HepG2 (cell line): Measurements from ENCODE around the gene RHBDD2. TPM values are rescaled to one million over a fixed set of nuclear protein-coding genes. Genes with fewer than 3 reads are reported as not detected.

Experiments used
- ARNT ChIP-seq: fragments of 450-650 bp; IDR thresholded peaks from 2 replicates; pipeline ENCODE4 v1.6.1; 2017
- BCL6 ChIP-seq: IDR thresholded peaks from 2 replicates; pipeline ENCODE4 v1.6.1; 2016; ENCODE audit warnings: missing genetic modification reagents, missing compliant biosample characterization
- CERS6 ChIP-seq: sonication (generic); formaldehyde crosslinking; IDR thresholded peaks from 2 replicates; pipeline ENCODE4 v1.5.0; 2020; ENCODE audit warnings: missing genetic modification reagents
- CHD2 ChIP-seq: IDR thresholded peaks from 2 replicates; pipeline ENCODE4 v1.6.1; 2011; ENCODE audit warnings: low read depth, low read length, improper control_type of control experiment
- ELF4 ChIP-seq: sonication (generic); formaldehyde crosslinking; IDR thresholded peaks from 2 replicates; pipeline ENCODE4 v1.5.0; 2020; ENCODE audit warnings: missing genetic modification reagents, mild to moderate bottlenecking, moderate library complexity, borderline replicate concordance
- GPN1 ChIP-seq: sonication (generic); formaldehyde crosslinking; IDR thresholded peaks from 2 replicates; pipeline ENCODE4 v1.5.1; 2020; ENCODE audit warnings: missing genetic modification reagents, borderline replicate concordance
- MLLT10 ChIP-seq: sonication (generic); formaldehyde crosslinking; IDR thresholded peaks from 2 replicates; pipeline ENCODE4 v1.4.0; 2020; ENCODE audit warnings: missing genetic modification reagents
- NFYB ChIP-seq: sonication (generic); formaldehyde crosslinking; IDR thresholded peaks from 2 replicates; pipeline ENCODE4 v1.4.0; 2020; ENCODE audit warnings: missing genetic modification reagents
- RFX5 ChIP-seq: IDR thresholded peaks from 2 replicates; pipeline ENCODE4 v1.6.1; 2011; ENCODE audit warnings: low read depth, low read length, improper control_type of control experiment
- SALL1 ChIP-seq: sonication (generic); formaldehyde crosslinking; IDR thresholded peaks from 2 replicates; pipeline ENCODE4 v1.8.0; 2022; ENCODE audit warnings: mild to moderate bottlenecking, missing genetic modification reagents
- TEAD3 ChIP-seq: optimal IDR thresholded peaks from 2 replicates; pipeline ENCODE3; 2016; ENCODE audit warnings: borderline replicate concordance
- ZBTB14 ChIP-seq: sonication (generic); formaldehyde crosslinking; IDR thresholded peaks from 2 replicates; pipeline ENCODE4 v1.4.0; 2020; ENCODE audit warnings: missing genetic modification reagents
- ZEB1 ChIP-seq: IDR thresholded peaks from 2 replicates; pipeline ENCODE4 v1.6.1; 2012; ENCODE audit warnings: mild to moderate bottlenecking, low read depth, inconsistent platforms; ENCODE audit not compliant: insufficient replicate concordance
- ZMAT5 ChIP-seq: sonication (generic); formaldehyde crosslinking; IDR thresholded peaks from 2 replicates; pipeline ENCODE4 v1.5.0; 2020; ENCODE audit warnings: mild to moderate bottlenecking, low read depth, missing genetic modification reagents, borderline replicate concordance
- ZNF317 ChIP-seq: sonication (generic); formaldehyde crosslinking; IDR thresholded peaks from 2 replicates; pipeline ENCODE4 v1.5.0; 2020; ENCODE audit warnings: mild to moderate bottlenecking, missing genetic modification reagents
- ZNF557 ChIP-seq: sonication (generic); formaldehyde crosslinking; IDR thresholded peaks from 2 replicates; pipeline ENCODE4 v1.4.0; 2020; ENCODE audit warnings: missing genetic modification reagents
- ZNF616 ChIP-seq: sonication (generic); formaldehyde crosslinking; IDR thresholded peaks from 2 replicates; pipeline ENCODE4 v1.5.0; 2020; ENCODE audit warnings: low read depth, mild to moderate bottlenecking, missing genetic modification reagents
- ZNF670 ChIP-seq: sonication (generic); formaldehyde crosslinking; IDR thresholded peaks from 2 replicates; pipeline ENCODE4 v1.8.0; 2022; ENCODE audit warnings: mild to moderate bottlenecking, missing genetic modification reagents, borderline replicate concordance
- ZNF713 ChIP-seq: sonication (generic); formaldehyde crosslinking; IDR thresholded peaks from 2 replicates; pipeline ENCODE4 v1.4.0; 2020; ENCODE audit warnings: mild to moderate bottlenecking, missing genetic modification reagents
- ZNF766 ChIP-seq: sonication (generic); formaldehyde crosslinking; IDR thresholded peaks from 2 replicates; pipeline ENCODE4 v1.5.0; 2020; ENCODE audit warnings: missing genetic modification reagents, borderline replicate concordance
- ZSCAN31 ChIP-seq: sonication (generic); formaldehyde crosslinking; IDR thresholded peaks from 2 replicates; pipeline ENCODE4 v1.5.0; 2020; ENCODE audit warnings: low read depth, mild to moderate bottlenecking, missing genetic modification reagents
- polyA plus RNA-seq, 8 experiments: library from polyadenylated mRNA; depleted of rRNA in 3 of 8; stranded (reverse) in 7 of 8; unstranded in 1 of 8; fragments of >200 nt; fragmentation: Illumina TruSeq in 4 of 8; extraction: Trizol in 4 of 8; gene quantifications; 2 replicates each; pipeline versions ENCODE4 v1.2.1 to v1.2.3, GENCODE V29; 2011 to 2016; ENCODE audit warnings: low read depth in 4 of 8, missing spikeins in 1 of 8, mixed read lengths in 1 of 8; ENCODE audit not compliant: insufficient read depth in 1 of 8
- total RNA-seq, 5 experiments: library from RNA; depleted of rRNA; stranded (reverse); fragments of >200 nt; fragmentation: Illumina TruSeq; extraction: Trizol; gene quantifications; 2 replicates each; pipeline ENCODE4 v1.2.3, GENCODE V29; 2016; ENCODE audit warnings: low read depth in 1 of 5
- TF ChIP-seq, protein P1 (sequence below): sonication (generic); formaldehyde crosslinking; IDR thresholded peaks from 2 replicates; pipeline ENCODE4 v1.9.0; 2022; ENCODE audit warnings: low read depth, missing genetic modification reagents
- TF ChIP-seq, protein P2 (sequence below): sonication (generic); formaldehyde crosslinking; IDR thresholded peaks from 2 replicates; pipeline ENCODE4 v1.4.0; 2020; ENCODE audit warnings: mild to moderate bottlenecking, missing genetic modification reagents

Gene RHBDD2
- total and polyA plus RNA-seq, 2 of the 13 experiments (the other 11 are each of a cell fraction or from before 2014, with no cell fraction given): 23.1 to 26.4 TPM

GRCh38 chr7:75905785-75906604, 27.2 kb downstream of the RHBDD2 start (continued):
- TF ChIP-seq ZNF670 (peak; percentile 89), ZSCAN31 (CRISPR knock-in tag) (peak; percentile 69), ZEB1 (peak; percentile 76), GPN1 (CRISPR knock-in tag) (no peak), ZBTB14 (no peak), NFYB (no peak), ZNF616 (CRISPR knock-in tag) (no peak), ZNF766 (CRISPR knock-in tag) (peak; percentile 49; the same call in 1 of the 2 replicates), SALL1 (CRISPR knock-in tag) (peak; percentile 91), CHD2 (no peak; the same call in 1 of the 2 replicates), ELF4 (CRISPR knock-in tag) (no peak), RFX5 (peak; percentile 28; the same call in 1 of the 2 replicates), ZNF557 (CRISPR knock-in tag) (no peak), BCL6 (CRISPR knock-in tag) (peak; percentile 63; the same call in 1 of the 2 replicates), MLLT10 (CRISPR knock-in tag) (no peak), ZNF713 (no peak), TEAD3 (CRISPR knock-in tag) (peak; percentile 66), ZNF317 (CRISPR knock-in tag) (peak; percentile 58), ARNT (no peak), CERS6 (CRISPR knock-in tag) (no peak), ZMAT5 (CRISPR knock-in tag) (no peak)
- TF ChIP-seq, protein P1, sequence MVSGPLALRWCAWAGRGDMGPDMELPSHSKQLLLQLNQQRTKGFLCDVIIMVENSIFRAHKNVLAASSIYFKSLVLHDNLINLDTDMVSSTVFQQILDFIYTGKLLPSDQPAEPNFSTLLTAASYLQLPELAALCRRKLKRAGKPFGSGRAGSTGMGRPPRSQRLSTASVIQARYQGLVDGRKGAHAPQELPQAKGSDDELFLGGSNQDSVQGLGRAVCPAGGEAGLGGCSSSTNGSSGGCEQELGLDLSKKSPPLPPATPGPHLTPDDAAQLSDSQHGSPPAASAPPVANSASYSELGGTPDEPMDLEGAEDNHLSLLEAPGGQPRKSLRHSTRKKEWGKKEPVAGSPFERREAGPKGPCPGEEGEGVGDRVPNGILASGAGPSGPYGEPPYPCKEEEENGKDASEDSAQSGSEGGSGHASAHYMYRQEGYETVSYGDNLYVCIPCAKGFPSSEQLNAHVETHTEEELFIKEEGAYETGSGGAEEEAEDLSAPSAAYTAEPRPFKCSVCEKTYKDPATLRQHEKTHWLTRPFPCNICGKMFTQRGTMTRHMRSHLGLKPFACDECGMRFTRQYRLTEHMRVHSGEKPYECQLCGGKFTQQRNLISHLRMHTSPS (CRISPR knock-in tag): peak; percentile 81
- TF ChIP-seq, protein P2, sequence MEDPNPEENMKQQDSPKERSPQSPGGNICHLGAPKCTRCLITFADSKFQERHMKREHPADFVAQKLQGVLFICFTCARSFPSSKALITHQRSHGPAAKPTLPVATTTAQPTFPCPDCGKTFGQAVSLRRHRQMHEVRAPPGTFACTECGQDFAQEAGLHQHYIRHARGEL (CRISPR knock-in tag): no peak
